Muscle of arm (tissue), 12 donors: ENCODE measurements around the gene SLC16A6. TPM values are rescaled to one million over a fixed set of nuclear protein-coding genes. Genes with fewer than 3 reads are reported as not detected.
"Not testable (repeated sequence)": the region's sequence is repeated elsewhere in the genome, so short reads cannot be mapped to it uniquely, and the experiment has no call there.

Experiments used
- DNase-seq: peaks from one replicate; pipeline ENCODE4 v3.0.0-alpha.2; 2013
- polyA plus RNA-seq, 12 donors: library from polyadenylated mRNA; unstranded; fragments of 120-200 nt; gene quantifications; one replicate each; pipeline ENCODE4 v1.2.1, GENCODE V29; 2013; ENCODE audit not compliant: insufficient read length in 12 of 12

The SLC16A6 gene
- polyA plus RNA-seq, 12 donors, result 0.41 to 1.5 (median 0.62) TPM; not detected in 2

DNA sequence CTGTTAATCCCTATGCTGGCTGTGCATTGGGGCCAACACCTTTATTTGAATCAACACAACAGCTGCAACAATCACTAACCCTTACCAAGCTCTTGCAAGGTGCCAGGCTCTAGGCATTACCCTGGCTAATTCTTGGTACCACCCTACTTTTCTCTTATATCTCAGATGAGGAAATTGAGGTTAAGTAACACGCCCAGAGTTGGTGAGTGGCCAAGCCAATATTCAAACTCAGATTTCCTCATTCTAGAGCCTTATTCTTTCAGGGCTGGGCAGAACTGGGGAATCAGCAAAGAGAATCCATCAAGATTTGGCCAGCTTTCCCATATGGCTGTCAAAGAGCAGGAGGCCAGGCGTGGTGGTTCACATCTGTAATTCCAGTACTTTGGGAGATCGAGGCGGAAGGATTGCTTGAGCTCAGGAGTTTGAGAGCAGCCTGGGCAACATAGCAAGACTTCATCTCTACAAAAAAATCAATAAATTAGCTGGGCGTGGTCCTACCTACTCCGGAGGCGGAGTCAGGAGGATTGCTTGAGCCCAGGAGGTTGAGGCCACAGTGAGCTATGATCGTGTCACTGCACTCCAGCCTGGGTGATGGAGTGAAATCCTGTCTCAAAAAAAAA lies 24.1 kb upstream of the SLC16A6 start:
- DNase-seq, result no peak

DNA sequence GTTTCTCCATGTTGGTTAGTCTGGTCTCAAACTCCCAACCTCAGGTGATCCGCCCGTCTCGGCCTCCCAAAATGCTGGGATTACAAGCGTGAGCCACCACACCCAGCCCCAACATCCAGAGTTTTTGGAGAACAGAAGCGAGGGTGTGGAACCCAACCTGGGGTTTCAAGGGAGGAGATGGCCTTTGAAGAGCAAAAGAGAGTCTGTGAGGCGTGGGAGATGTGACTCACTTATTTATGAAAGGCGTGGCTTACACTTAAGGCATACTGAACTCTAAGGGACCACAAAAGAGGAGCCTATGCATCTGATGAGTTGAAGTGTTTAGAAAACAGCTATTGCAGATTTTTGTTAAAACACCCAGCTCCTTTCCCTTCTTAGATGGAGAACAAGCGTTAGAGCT lies 19.2 kb upstream of the SLC16A6 start:
- no peak for DNase-seq

DNA sequence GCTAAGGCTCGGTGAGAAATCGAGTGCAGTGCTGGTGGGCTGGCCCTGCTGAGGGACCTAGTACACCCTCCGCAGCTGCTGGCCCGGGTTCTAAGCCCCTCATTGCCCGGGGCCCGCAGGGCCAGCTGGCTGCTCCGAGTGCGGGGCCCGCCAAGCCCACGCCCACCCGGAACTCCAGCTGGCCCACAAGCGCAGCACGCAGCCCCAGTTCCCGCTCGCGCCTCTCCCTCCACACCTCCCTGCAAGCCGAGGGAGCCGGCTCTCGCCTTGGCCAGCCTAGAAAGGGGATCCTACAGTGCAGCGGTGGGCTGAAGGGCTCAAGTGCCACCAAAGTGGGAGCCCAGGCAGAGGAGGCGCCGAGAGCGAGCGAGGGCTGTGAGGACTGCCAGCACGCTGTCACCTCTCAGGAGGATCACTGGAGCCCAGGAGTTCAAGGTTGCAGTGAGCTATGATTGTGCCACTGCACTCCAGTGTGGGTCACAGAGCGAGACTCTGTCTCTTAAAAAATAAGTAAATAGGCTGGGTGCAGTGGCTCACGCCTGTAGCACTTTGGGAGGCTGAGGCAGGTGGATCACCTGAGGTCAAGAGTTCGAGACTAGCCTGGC lies 18.2 kb upstream of the SLC16A6 start:
- not testable (repeated sequence) for DNase-seq

DNA sequence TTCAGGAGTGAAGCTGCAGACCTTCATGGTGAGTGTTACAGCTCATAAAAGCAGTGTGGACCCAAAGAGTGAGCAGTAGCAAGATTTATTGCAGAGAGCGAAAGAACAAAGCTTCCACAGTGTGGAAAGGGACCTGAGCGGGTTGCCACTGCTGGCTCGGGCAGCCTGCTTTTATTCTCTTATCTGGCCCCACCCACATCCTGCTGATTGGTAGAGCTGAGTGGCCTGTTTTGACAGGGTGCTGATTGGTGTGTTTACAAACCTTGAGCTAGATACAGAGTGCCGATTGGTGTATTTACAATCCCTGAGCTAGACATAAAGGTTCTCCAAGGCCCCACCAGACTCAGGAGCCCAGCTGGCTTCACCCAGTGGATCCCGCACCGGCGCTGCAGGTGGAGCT lies 17.6 kb upstream of the SLC16A6 start:
- DNase-seq, result not testable (repeated sequence)

DNA sequence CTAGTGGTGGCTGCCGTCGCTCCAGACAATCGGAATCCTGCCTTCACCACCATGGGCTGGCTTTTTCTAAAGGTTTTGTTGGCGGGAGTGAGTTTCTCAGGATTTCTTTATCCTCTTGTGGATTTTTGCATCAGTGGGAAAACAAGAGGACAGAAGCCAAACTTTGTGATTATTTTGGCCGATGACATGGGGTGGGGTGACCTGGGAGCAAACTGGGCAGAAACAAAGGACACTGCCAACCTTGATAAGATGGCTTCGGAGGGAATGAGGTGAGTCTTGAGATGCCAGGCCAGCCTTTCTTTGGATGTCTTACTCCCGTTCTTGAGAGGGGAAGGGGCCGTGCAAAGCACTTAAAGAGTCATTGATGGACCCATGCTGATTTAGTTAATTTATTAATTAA lies 16.5 kb upstream of the SLC16A6 start:
- DNase-seq, result no peak

DNA sequence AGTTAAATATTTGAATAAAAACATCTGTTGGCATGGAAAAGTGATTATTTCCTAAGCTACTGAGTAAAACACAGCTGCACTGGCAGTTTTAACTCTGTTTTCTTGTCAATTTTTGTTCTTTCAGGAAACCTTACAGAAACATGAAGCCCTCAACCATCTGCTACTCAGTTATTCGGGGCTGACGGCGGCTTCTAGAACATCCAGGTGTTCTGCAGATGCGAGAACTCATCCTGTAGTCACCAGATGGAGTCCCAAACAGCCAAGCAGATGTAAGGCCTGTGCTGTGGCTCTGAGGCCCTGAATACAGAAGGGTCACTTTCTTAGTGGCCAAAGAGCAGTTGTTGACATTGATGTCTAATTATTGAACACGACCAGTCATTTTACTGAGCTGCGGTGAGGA lies 15.9 kb upstream of the SLC16A6 start:
- no peak for DNase-seq

DNA sequence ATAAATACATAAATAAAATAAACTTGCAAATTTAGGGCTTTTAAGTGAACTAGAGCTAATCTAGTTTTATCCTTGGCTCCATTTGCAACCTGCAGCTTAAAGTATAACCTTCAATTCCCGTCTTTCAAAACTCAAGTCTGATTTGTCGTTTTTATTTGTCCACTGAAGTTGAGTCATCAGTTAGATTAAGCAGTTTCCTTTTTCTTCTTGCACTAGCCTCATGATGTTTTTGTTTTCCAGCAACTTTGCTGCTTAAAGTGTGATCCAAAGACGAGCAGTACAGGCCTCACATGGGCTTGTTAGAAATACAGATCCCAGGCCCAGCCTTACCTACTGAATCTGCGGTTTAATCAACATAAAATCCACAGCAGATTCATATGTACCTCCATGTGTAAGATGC lies 14.2 kb upstream of the SLC16A6 start:
- DNase-seq, result no peak

DNA sequence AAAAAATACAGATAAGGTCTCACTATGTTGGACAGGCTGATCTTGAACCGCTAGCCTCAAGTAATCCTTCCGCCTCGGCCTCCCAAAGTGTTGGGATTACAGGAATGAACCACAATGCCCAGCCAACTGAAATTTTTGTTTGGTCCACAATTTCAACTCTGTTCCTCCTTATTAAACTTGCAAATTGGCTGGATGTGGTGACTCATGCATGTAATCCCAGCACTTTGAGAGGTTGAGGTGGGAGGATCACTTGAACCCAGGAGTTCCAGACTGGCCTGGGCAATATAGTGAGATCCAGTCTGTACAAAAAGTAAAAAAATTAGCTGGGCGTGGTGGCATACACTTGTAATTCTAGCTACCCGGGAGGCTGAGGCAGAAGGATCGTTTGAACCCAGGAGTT lies 13.8 kb upstream of the SLC16A6 start:
- no peak for DNase-seq

DNA sequence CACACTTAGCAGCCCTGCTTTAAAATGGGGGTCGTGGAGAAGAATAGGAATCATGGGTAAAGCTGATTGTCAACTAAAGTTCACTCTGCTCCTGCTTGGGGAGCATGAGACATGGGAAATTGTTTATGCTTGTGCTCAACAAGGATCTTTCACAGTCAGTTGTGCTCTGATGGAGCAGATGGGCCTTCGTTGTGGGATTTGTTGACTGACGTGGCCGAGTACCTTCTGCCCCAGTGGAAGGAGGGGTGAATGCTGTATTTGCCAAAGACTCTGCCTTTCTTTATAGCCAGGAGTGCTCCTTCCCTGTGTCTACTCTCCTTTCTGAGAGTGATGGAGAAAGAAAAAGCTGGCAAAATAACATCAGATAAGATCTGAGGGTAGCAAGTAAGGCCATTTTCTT lies 11.7 kb upstream of the SLC16A6 start:
- DNase-seq, result no peak

DNA sequence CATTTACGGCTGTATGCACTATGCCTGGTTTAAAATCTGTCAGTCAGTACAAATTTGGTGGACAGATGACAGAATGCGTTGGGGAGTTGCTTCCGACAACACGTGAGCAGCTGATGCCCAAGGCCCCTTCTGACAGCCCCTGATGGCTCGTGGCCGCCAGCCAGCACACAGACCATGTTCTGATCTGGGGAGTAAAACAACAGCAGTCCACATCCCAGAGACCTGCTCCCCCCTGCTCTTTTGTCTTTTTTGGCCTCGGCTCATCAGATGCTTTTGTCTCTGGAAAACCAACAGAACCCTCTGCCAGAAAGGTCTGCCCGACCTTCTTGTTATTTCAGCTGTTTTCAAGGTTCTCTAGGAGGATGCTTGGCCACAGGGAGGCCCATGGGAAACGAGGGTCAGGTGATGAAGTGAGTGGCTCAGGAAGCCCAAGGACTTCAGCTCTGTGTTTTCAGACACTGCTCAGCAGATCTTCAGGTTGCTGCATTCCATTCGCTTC lies 11.2 kb upstream of the SLC16A6 start:
- no peak for DNase-seq

DNA sequence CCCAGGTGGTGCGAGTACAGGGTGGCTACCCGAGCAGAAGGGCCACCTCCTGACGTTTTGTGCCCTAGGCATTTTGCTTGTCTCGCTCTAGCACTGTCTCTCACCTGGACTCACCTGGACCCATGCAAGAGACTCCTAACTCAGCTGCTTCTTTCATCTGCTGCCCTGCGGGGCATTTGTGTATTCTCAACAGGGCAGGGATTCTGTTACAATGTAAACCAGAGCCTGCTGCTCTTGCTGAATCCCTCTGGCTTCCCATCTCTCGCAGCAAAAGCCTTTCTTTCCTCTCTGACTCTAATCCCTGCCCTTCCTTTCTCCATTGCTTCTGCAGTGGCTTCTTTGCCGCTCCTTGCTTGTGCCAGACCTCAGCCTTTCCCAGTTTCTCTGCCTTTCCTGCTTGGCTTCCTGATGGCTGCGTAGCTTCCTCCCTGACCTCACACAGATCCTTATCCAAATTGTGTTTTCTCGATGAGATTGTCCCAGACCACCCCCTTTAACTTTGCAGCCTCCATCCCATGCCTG lies 10.6 kb upstream of the SLC16A6 start:
- DNase-seq, result no peak

DNA sequence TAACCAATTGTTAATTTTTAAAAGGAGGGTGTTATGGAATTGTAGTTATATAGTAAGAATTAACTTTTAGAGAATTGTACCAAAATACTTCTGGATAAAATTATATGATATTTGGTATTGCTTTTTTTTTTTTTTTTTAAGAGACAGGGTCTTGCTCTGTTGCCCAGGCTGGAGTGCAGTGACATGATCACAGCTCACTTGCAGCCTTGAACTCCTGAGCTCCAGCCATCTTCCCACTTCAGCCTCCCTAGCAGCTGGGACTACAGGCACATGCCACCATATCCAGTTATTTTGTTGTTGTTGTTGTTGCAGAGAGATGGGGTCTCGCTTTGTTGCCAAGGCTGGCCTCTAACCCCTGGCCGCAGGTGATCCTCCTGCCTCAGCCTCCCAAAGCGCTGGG lies 8.9 kb upstream of the SLC16A6 start:
- no peak for DNase-seq

DNA sequence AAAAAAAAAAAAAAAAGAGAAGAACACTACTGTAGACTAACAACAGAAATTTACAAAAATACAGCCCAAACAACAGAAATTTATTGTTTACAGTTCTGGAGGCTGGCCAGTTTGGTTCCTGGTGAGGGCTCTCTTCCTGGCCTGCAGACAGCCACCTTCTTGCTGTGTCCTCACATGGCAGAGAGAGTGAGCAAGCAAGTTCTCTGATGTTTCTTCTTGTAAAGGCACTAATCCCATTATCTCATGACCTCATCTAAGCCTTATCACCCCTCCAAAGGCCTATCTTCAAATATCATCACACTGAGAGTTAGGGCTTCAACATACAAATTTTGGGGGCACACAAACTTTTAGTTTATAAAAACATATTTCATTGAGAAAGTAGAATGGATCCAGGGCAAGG lies 7.7 kb upstream of the SLC16A6 start:
- DNase-seq, result no peak

DNA sequence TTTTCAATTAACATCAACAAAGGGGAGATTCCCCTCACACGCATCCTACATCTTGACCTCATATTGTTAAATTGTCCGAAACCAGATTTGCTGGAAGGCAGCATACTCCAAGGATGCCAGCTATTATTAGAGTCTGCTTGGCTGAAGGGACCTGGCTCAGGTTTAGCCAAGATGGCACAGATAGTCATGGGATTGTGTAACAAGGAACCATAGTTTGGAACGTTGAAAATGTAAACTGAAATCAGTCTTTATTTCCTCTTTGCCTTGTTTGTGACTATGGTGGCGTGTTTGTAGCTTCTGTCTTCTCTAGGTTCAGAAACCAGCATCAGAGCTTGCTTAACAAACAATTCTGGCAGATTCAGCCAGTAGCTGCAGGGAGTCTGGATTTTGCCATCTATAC lies 6.3 kb upstream of the SLC16A6 start:
- DNase-seq, result no peak

DNA sequence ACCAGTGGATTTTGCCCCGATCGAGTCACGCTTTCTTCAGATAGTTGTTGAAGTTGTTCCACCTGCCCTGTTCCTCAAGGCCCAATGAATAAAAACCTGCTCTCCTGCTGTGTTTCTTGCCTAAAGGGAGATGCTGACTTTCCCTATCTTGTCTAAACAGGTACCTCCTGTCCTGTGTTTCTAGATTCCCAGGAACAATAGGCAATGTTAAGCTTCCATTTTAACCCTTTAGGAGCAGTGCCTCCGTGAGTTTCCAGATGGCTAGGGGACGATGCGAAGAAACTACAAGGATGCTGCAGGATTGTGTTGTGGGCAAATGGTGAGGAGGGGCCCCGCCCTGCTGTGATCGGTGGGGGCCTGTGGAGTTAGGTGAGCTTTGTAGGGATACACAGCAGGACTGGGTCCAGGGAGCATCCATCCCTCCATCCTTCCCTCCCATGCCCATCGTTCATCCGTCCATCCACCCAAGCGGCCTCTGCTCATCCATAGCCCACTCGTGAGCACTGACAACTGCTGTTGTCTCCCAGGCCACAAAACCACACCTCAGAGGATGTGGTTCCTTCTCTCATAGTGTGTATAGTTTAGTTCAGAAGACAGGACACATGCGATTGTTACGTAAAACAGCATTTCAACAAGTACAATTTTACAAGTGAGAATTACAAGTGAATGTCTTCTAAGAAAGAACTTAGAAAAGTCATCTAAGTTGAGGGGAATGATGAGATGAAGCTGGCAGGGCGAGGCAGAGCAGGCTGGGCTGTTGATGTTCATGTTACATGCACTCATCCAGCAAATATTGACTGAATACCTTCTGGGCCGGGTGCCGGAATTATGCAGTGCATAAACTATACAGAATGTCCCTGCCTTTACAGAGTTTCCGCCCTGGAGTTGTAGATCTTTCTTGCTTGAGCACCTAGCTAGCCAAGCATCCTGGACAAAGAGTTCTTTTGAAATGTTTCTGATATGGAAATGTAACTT lies 5.6 kb upstream of the SLC16A6 start:
- DNase-seq, result no peak

DNA sequence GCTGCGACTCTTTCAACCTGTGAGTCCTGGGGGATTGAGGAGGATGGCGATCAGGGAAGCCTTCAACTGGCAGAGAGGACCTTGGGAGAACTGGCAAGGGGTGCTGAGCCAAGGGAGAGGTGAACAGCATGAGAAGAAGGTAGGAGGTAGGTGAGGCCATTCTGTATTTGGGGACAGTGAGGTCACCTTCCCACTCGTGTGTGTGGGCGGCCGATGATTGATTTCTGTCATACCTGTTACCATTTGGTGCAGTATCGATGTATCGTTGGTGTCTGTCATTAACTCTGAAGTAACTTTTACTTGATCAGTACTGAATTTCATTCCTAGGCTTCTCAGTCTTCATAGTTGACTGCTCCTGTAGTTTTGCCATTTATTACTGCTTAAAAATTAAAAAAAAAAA lies 4.2 kb upstream of the SLC16A6 start:
- DNase-seq, result no peak

DNA sequence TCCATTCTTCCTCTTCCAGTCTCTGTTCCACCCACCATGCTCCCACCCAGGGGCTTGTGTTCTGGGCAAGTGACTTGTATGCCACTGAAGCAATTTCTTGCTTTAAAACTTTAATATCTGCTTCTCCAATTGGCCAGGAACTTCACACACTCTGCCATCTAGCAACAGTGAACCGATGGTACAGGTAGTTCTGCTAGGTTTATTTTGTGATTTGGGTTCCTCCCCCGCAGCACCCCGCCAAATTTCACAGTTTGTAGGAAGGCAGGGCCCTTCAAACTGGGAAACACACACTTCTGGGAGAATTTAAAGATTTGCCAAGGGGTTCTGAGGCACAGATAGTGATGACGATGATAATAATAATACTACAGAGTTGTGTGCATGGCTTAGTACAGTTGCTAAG lies 3.7 kb upstream of the SLC16A6 start:
- no peak for DNase-seq

DNA sequence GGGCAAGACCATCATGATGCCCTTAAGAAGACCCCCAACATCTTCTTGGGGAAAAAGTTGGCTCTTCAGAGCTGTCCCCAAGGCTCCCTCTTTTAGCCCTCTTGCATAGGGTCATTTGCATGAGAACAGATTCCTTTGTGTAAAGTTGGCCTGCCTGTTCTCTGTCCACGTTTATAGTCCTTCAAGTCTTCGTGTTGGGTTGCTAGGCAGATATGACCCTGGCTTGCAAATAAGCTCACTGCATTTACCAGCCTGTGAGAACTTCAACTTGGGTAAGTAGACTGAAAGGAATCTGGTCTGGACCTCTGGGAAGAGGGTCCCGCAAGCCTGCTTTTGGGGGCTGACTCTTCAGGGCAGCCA lies 3.2 kb upstream of the SLC16A6 start:
- DNase-seq, result no peak

DNA sequence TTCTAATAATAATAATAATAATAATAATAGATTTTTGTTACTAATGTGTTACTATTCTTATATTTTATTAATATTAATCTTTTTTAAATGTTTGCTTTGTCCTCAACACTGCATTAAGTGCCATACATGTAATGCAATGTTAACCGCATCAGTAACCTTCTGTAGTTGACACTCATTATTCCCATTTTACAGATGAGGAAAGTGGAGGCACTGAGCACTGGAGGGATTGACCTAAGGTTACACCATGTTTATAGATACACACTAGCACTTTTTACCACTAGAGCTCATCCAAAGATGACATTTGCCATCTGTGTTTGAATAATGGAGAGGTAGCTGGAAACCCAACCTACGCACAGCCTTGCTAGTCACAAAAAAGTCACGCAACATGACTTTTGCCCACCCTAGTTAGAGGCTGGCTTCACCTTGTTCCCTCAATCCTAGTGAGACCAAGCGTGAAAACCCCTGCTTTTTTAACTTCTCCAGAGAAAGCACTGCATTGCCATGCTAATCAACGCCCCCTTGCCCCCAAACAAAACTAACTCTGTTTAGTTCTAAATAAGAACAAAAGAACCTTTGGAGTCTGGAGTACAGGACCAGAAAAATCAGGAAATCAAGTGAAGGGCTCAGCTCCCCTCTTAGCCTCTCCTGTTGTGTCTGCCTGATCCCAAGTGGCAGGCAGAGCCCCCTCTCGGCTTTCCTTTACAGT lies 2.7 kb upstream of the SLC16A6 start:
- DNase-seq, result no peak

DNA sequence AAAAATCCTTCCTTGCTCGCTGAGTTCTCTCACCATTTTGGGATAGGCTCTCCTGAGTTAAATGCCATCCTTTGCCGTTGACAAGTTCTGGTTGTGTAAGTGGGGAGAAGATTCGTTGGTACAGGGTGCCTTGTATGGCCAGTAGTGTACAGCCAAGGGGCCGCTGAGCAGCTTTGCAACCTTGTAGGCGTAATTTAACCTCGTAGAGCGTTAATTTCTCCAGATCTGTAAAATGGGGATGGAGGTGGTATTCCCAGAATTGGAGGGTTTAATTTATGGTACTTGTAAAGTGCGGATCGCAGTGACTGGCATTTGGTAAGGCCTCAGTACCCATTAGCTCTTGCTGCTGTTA lies 1.7 kb upstream of the SLC16A6 start:
- DNase-seq, result no peak

DNA sequence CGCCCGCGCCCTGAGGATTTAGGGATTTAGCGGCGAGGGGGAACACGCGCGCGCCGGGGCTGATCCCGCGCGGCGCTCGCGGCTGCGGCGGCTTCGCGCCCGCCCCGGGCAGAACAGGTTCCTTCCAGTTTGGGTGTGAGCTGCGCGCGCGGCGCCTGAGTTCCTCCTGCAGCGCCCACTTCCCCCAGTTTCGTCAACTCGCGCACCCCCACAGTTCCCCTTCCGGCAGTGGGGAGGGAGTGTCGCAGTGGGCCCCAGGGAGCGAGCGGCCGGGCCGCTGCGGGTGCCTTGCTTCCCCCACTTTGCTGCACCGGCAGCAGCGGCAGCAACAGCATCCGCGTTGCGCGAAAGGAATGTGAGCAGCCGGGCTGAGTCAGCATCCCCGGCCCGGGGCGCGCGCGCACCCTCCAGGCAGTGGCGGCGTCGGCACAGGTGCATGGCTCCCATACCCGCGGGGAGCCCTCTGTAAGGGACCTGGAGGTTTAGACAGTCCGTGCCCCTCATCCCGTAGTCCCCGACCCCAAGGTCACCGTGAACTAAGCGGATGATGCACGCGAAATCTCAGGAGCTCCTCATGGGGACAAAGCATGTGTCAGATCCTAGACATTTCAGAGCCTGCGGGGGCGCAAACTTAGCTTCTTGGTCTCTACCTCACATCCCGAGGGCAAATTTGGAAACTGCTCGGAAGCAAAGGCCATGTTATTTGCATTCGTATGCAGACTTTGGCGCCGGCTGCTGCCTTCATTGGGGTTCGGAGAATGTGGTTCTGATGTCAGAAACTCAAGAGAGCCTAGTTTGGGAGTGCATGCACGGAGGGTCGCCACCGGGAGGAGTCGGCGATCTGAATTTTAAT lies 1.1 kb upstream of the SLC16A6 start:
- peak; percentile 52 for DNase-seq
